ENCODE measurements around the gene TOR1B. TPM values are rescaled to one million over a fixed set of nuclear protein-coding genes. Genes with fewer than 3 reads are reported as not detected.
"Not testable (repeated sequence)": the region's sequence is repeated elsewhere in the genome, so short reads cannot be mapped to it uniquely, and the experiment has no call there.

TOR1B gene
- total RNA-seq, 1 donor from 2014 or later, result 14.5 TPM

DNA sequence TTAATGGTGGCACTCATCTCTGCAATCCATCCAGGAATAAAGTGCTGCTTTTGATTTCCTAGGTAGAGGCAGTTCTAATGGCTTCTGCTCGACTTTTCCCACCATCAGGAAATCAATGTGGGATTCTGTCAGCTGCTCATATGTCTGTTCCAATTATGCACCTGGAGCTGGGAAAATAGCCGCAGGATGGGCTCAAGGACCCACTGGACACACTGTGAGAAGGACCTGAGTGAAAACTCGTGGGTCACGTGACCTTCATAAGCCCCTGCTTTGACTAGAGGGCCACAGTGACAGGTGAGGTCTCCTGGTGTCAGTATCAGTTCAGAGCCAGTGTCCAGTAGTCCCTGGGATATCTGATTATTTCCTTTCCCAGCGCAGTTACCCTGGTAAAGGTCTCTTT lies 32.2 kb upstream of the TOR1B start:
- Histone ChIP-seq H3K27me3 (no peaks in the 10 kb centered on the region), H3K9me3 (no peaks in the 10 kb centered on the region), H3K27ac (no peak overlapping the region), H3K36me3 (no peaks in the 10 kb centered on the region), H3K4me1 (no peaks in the 10 kb centered on the region), H3K4me3 (no peak overlapping the region)
- DNase-seq (ENCODE audit: extremely low spot score in 2 of 2), result no peak
- intact Hi-C loops (cut with DNase I), result no loop called here
- TF ChIP-seq POLR2AphosphoS5 (IDR thresholded peaks at IDR 0.05; ENCODE audit: insufficient read depth in 1 of 2, low read depth in 1 of 2), result no peak
- TF ChIP-seq, protein P1, sequence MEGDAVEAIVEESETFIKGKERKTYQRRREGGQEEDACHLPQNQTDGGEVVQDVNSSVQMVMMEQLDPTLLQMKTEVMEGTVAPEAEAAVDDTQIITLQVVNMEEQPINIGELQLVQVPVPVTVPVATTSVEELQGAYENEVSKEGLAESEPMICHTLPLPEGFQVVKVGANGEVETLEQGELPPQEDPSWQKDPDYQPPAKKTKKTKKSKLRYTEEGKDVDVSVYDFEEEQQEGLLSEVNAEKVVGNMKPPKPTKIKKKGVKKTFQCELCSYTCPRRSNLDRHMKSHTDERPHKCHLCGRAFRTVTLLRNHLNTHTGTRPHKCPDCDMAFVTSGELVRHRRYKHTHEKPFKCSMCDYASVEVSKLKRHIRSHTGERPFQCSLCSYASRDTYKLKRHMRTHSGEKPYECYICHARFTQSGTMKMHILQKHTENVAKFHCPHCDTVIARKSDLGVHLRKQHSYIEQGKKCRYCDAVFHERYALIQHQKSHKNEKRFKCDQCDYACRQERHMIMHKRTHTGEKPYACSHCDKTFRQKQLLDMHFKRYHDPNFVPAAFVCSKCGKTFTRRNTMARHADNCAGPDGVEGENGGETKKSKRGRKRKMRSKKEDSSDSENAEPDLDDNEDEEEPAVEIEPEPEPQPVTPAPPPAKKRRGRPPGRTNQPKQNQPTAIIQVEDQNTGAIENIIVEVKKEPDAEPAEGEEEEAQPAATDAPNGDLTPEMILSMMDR (IDR thresholded peaks at IDR 0.05), result no peak
- no peak for TF ChIP-seq POLR2A (IDR thresholded peaks at IDR 0.05)

DNA sequence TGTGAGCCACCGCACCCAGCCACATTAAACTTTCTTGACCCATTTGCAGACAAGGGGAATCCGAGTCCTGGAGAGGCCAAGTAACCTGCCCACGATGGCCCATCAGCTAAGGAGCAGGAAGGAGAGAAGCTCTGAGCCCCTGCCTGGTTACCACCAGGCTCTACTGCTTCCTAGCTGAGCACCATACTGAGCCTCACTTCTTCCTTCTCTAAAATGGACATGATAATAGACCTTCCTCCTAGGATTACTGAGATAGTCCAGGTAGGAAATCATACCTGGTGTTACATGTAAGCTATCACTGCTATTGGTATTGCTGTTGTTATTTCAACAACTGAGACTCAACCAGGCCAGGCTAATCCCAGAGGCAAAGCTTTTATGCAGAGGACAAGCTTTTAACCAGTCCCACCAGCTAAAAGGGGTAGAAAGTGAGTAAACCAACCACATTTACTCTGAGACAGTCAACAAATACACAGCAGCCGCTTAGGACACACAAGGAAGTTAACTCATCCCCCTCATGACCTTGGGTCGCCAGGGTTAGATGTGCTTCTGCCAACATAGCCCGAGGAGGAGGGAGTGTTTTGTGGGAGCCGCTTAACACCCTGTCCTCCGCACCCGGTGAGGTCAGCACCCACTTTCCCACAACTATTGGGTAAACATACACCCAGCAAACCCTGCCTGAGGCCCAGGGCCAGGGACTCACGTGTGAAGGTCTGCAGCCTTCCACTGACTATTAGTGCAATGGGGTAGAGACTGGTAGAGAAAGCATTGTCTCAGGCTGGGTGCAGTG lies 29.5 kb upstream of the TOR1B start:
- Histone ChIP-seq H3K36me3 (no peaks in the 10 kb centered on the region), H3K27me3 (no peaks in the 10 kb centered on the region), H3K4me1 (peaks cover 17% of the 10 kb centered on the region), H3K27ac (no peak overlapping the region), H3K4me3 (no peak overlapping the region), H3K9me3 (no peaks in the 10 kb centered on the region)
- no peak for DNase-seq (ENCODE audit: extremely low spot score in 2 of 2)
- TF ChIP-seq POLR2A (IDR thresholded peaks at IDR 0.05) (no peak), POLR2AphosphoS5 (IDR thresholded peaks at IDR 0.05; ENCODE audit: insufficient read depth in 1 of 2, low read depth in 1 of 2) (no peak)
- TF ChIP-seq, protein P1 (IDR thresholded peaks at IDR 0.05), result no peak
- intact Hi-C loops (cut with DNase I), result no loop called here

DNA sequence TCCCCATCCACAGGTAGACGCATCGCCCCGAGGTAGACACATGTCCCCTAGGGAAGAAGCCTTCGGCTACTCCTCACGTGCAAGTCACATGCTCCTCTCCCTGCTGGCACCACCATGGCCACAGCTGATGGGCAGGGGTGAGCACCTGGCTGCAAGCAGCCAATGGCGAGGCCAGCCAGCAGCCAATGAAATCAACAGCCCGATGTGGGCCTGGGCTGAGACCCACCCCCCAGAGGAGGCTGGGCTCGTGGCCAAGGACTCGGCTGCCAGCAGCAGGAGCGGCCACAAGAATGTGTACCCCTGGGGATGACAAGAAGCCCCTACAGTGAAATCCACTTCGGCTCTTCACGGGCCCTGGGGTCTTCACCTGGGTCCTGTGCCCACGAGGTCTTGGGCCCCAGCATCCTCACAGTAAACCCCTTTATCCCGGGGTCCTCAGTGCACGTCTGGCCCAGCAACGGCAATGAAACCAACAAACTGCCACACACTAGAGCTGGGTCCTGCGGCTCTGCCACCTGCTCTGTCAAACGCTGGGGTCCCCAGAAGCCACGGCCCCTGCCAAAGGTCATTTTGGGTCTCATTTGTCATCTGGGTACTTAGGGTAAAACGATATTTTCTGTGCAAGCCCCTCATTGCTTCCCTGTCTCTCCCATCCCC lies 28.1 kb upstream of the TOR1B start:
- TF ChIP-seq, protein P1 (IDR thresholded peaks at IDR 0.05), result no peak
- no peak for TF ChIP-seq POLR2AphosphoS5 (IDR thresholded peaks at IDR 0.05; ENCODE audit: insufficient read depth in 1 of 2, low read depth in 1 of 2)
- Histone ChIP-seq H3K27me3 (no peaks in the 10 kb centered on the region), H3K36me3 (no peaks in the 10 kb centered on the region), H3K27ac (no peak overlapping the region), H3K4me3 (no peak overlapping the region), H3K9me3 (no peaks in the 10 kb centered on the region), H3K4me1 (peaks cover 17% of the 10 kb centered on the region)
- intact Hi-C loops (cut with DNase I), result loop anchor here (5.0 kb wide), 1 partner anchor 133 kb away; the partner anchor contains the start of gene ASB6
- DNase-seq (ENCODE audit: extremely low spot score in 2 of 2), result no peak

DNA sequence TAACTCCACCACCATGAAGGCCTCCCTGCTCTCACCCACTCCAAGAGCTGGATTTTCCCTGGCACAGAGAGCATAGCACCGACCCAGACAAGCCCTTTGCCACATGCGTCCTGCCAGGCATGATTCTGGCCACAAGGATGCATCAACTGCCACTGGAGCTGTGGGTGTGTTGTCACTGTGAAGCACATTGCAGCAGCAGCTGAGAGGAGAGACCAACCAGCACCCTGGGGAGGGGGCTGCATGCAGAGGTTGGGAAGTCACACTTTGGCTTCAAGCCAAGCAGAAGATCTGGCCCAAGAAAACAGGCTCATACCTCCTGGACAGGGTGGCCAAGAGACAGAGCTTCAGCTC lies 27.6 kb upstream of the TOR1B start:
- H3K27ac ChIP-seq, result no peak overlapping the region
- intact Hi-C loops (cut with DNase I), result loop anchor here (5.0 kb wide), 1 partner anchor 133 kb away; the partner anchor contains the start of gene ASB6

DNA sequence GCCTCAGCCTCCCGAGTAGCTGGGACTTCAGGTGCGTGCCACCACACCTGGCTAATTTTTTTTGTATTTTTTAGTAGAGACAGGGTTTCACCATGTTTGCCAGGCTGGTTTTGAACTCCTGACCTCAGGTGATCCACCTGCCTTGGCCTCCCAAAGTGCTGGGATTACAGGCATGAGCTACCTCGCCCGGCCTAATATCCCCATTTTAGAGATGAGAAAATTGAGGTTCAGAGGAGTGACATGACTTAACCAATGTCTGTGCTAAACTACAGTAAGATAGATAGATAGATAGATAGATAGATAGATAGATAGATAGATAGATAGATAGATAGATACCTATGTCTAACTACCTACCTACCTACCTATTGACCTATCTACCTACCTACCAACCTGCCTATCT lies 26.9 kb upstream of the TOR1B start:
- not testable (repeated sequence) for H3K36me3 ChIP-seq; DNase-seq (ENCODE audit: extremely low spot score in 2 of 2); H3K4me3 ChIP-seq; H3K27me3 ChIP-seq; H3K9me3 ChIP-seq
- intact Hi-C loops (cut with DNase I), result loop anchor here (5.0 kb wide), 1 partner anchor 134 kb away; the partner anchor contains the start of gene ASB6
- Histone ChIP-seq H3K4me1 (peaks cover 17% of the 10 kb centered on the region), H3K27ac (peak overlapping the region; percentile 81)

More for the DNA sequence above, 27.6 kb upstream of the TOR1B start:
- no peak for DNase-seq (ENCODE audit: extremely low spot score in 2 of 2)
- no peak overlapping the region for H3K4me3 ChIP-seq
- no peaks in the 10 kb centered on the region for H3K36me3 ChIP-seq
- H3K27me3 ChIP-seq, result no peaks in the 10 kb centered on the region
- no peaks in the 10 kb centered on the region for H3K9me3 ChIP-seq
- TF ChIP-seq POLR2AphosphoS5 (IDR thresholded peaks at IDR 0.05; ENCODE audit: insufficient read depth in 1 of 2, low read depth in 1 of 2), result no peak
- no peak for TF ChIP-seq POLR2A (IDR thresholded peaks at IDR 0.05)
- TF ChIP-seq, protein P1 (IDR thresholded peaks at IDR 0.05), result no peak
- H3K4me1 ChIP-seq, result peaks cover 17% of the 10 kb centered on the region

Data from vagina (tissue), 2 donors.